ENCODE data around the gene TMSB15B. TPM values are rescaled to one million over a fixed set of nuclear protein-coding genes. Genes with fewer than 3 reads are reported as not detected.
"Not testable (repeated sequence)": the region's sequence is repeated elsewhere in the genome, so short reads cannot be mapped to it uniquely, and the experiment has no call there.

Gene TMSB15B
- polyA plus RNA-seq, 3 donors, result 1.1 to 2.2 (median 2.0) TPM

- H3K9ac ChIP-seq (ENCODE audit: insufficient read depth, low read length, poor library complexity, severe bottlenecking), result no peak overlapping the region
- no peaks in the 10 kb centered on the region for H3K79me2 ChIP-seq (ENCODE audit: insufficient read depth, low read length)
- TF ChIP-seq CTCF (IDR thresholded peaks at IDR 0.05), result no peak
- intact Hi-C loops (cut with micrococcal nuclease), result no loop called here
- H3K9me3 Mint-ChIP-seq, result peaks cover 0 to 6% (median under 1%) of the 10 kb centered on the region in 7 donors
- no peak overlapping the region for H3K27ac Mint-ChIP-seq
- no peak overlapping the region for H3K27ac ChIP-seq (ENCODE audit: low read depth in 1 of 2, low read length in 2 of 2)
- H3K4me3 ChIP-seq (replicated peaks in 1 of 3; ENCODE audit: low read depth in 2 of 3, low read length in 3 of 3), result no peak overlapping the region
- peaks cover 1 to 4% (median 2%) of the 10 kb centered on the region in 3 donors for H3K27me3 Mint-ChIP-seq (ENCODE audit: low read depth in 3 of 3)
- no peak overlapping the region for H2AFZ ChIP-seq (ENCODE audit: insufficient read depth, low read depth, low read length, poor library complexity, severe bottlenecking)
- no peak overlapping the region for H3K4me2 ChIP-seq (replicated peaks; ENCODE audit: extremely low read depth, low read length, poor library complexity, severe bottlenecking)
- H3K4me1 Mint-ChIP-seq, result no peaks in the 10 kb centered on the region
- no peak overlapping the region for H3K4me3 Mint-ChIP-seq
- H4K20me1 ChIP-seq (ENCODE audit: insufficient read depth, low read length), result no peaks in the 10 kb centered on the region
- no CpG with 5 or more reads among the region's 4 CpGs for WGBS (ENCODE audit: insufficient coverage)
- H3K27me3 ChIP-seq (ENCODE audit: control insufficient read depth in 2 of 2, insufficient read depth in 2 of 2, low read length in 2 of 2), result no peaks in the 10 kb centered on the region
- no peaks in the 10 kb centered on the region for H3K9me3 ChIP-seq (replicated peaks in 1 of 2; ENCODE audit: control insufficient read depth in 1 of 2, insufficient read depth in 1 of 2, low read length in 2 of 2)
- H3K36me3 Mint-ChIP-seq, result no peaks in the 10 kb centered on the region
- no peak for DNase-seq
- H3K36me3 ChIP-seq (replicated peaks in 1 of 2; ENCODE audit: control insufficient read depth in 1 of 2, insufficient read depth in 2 of 2, low read length in 2 of 2), result no peaks in the 10 kb centered on the region
- no peaks in the 10 kb centered on the region for H3K4me1 ChIP-seq (ENCODE audit: control insufficient read depth in 1 of 2, insufficient read depth in 2 of 2, low read length in 2 of 2)
These were observed 30.3 kb upstream of the TMSB15B start for GRCh38 chrX:103932133-103932532.

GRCh38 chrX:103940257-103940656 lies 22.2 kb upstream of the TMSB15B start:
- H3K27me3 Mint-ChIP-seq (ENCODE audit: low read depth in 3 of 3); H3K27ac Mint-ChIP-seq; H3K36me3 ChIP-seq (replicated peaks in 1 of 2; ENCODE audit: control insufficient read depth in 1 of 2, insufficient read depth in 2 of 2, low read length in 2 of 2); H3K27me3 ChIP-seq (ENCODE audit: control insufficient read depth in 2 of 2, insufficient read depth in 2 of 2, low read length in 2 of 2); H3K9me3 Mint-ChIP-seq; H3K4me1 Mint-ChIP-seq; H3K4me3 Mint-ChIP-seq; H3K79me2 ChIP-seq (ENCODE audit: insufficient read depth, low read length); H3K27ac ChIP-seq (ENCODE audit: low read depth in 1 of 2, low read length in 2 of 2); DNase-seq; H3K4me1 ChIP-seq (ENCODE audit: control insufficient read depth in 1 of 2, insufficient read depth in 2 of 2, low read length in 2 of 2); intact Hi-C loops (cut with micrococcal nuclease); H3K36me3 Mint-ChIP-seq; H3K9ac ChIP-seq (ENCODE audit: insufficient read depth, low read length, poor library complexity, severe bottlenecking); H2AFZ ChIP-seq (ENCODE audit: insufficient read depth, low read depth, low read length, poor library complexity, severe bottlenecking); H3K4me3 ChIP-seq (replicated peaks in 1 of 3; ENCODE audit: low read depth in 2 of 3, low read length in 3 of 3); H4K20me1 ChIP-seq (ENCODE audit: insufficient read depth, low read length); H3K9me3 ChIP-seq (replicated peaks in 1 of 2; ENCODE audit: control insufficient read depth in 1 of 2, insufficient read depth in 1 of 2, low read length in 2 of 2); H3K4me2 ChIP-seq (replicated peaks; ENCODE audit: extremely low read depth, low read length, poor library complexity, severe bottlenecking): not testable (repeated sequence)
- WGBS (ENCODE audit: insufficient coverage), result 100% methylated on average over 1 of the region's 6 CpGs
